ENCODE measurements around the gene C5orf46.
A peak's percentile ranks its signal among the peaks of the same experiment; 100 is the strongest.

The C5orf46 gene

GRCh38 chr5:147939431-147940114 lies 33.2 kb upstream of the C5orf46 start:
- H3K4me3 ChIP-seq (ENCODE audit: low read length): no peak overlapping the region
- H2AFZ ChIP-seq (ENCODE audit: low read depth, low read length): no peak overlapping the region

GRCh38 chr5:147935032-147935431 lies 28.7 kb upstream of the C5orf46 start:
- Histone ChIP-seq H3K27me3 (ENCODE audit: low read depth, low read length) (no peaks in the 10 kb centered on the region), H3K4me1 (ENCODE audit: low read length) (peaks cover 14% of the 10 kb centered on the region), H4K20me1 (ENCODE audit: insufficient read depth, low read length) (no peaks in the 10 kb centered on the region), H3K9ac (ENCODE audit: low read length) (no peak overlapping the region), H3K4me3 (ENCODE audit: low read length) (no peak overlapping the region), H3K36me3 (replicated peaks; ENCODE audit: low read depth, low read length) (no peaks in the 10 kb centered on the region), H3K4me2 (ENCODE audit: low read length) (no peak overlapping the region), H3K9me3 (ENCODE audit: insufficient read depth, low read length) (no peaks in the 10 kb centered on the region), H2AFZ (ENCODE audit: low read depth, low read length) (no peak overlapping the region), H3K27ac (ENCODE audit: low read length) (no peak overlapping the region), H3K79me2 (ENCODE audit: low read length) (no peaks in the 10 kb centered on the region)
- TF ChIP-seq, protein P1, sequence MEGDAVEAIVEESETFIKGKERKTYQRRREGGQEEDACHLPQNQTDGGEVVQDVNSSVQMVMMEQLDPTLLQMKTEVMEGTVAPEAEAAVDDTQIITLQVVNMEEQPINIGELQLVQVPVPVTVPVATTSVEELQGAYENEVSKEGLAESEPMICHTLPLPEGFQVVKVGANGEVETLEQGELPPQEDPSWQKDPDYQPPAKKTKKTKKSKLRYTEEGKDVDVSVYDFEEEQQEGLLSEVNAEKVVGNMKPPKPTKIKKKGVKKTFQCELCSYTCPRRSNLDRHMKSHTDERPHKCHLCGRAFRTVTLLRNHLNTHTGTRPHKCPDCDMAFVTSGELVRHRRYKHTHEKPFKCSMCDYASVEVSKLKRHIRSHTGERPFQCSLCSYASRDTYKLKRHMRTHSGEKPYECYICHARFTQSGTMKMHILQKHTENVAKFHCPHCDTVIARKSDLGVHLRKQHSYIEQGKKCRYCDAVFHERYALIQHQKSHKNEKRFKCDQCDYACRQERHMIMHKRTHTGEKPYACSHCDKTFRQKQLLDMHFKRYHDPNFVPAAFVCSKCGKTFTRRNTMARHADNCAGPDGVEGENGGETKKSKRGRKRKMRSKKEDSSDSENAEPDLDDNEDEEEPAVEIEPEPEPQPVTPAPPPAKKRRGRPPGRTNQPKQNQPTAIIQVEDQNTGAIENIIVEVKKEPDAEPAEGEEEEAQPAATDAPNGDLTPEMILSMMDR (IDR thresholded peaks at IDR 0.05; ENCODE audit: low read depth, low read length): peak; percentile 67
- no peak for TF ChIP-seq EZH2phosphoT487 (IDR thresholded peaks at IDR 0.05; ENCODE audit: low read depth)

More at GRCh38 chr5:147939431-147940114, 33.2 kb upstream of the C5orf46 start:
- H3K9me3 ChIP-seq (ENCODE audit: insufficient read depth, low read length): no peaks in the 10 kb centered on the region
- no peaks in the 10 kb centered on the region for H3K36me3 ChIP-seq (replicated peaks; ENCODE audit: low read depth, low read length)
- no peaks in the 10 kb centered on the region for H3K79me2 ChIP-seq (ENCODE audit: low read length)
- no peak overlapping the region for H3K27ac ChIP-seq (ENCODE audit: low read length)
- TF ChIP-seq, protein P1 (IDR thresholded peaks at IDR 0.05; ENCODE audit: low read depth, low read length): no peak
- no peak for TF ChIP-seq EZH2phosphoT487 (IDR thresholded peaks at IDR 0.05; ENCODE audit: low read depth)
- no peaks in the 10 kb centered on the region for H3K27me3 ChIP-seq (ENCODE audit: low read depth, low read length)
- H3K4me2 ChIP-seq (ENCODE audit: low read length): no peak overlapping the region
- no peak overlapping the region for H3K9ac ChIP-seq (ENCODE audit: low read length)
- H3K4me1 ChIP-seq (ENCODE audit: low read length): no peaks in the 10 kb centered on the region
- no peaks in the 10 kb centered on the region for H4K20me1 ChIP-seq (ENCODE audit: insufficient read depth, low read length)

GRCh38 chr5:147930769-147931168 lies 24.4 kb upstream of the C5orf46 start:
- Histone ChIP-seq H3K9me3 (ENCODE audit: insufficient read depth, low read length) (no peaks in the 10 kb centered on the region), H4K20me1 (ENCODE audit: insufficient read depth, low read length) (no peaks in the 10 kb centered on the region), H3K27ac (ENCODE audit: low read length) (peak overlapping the region; percentile 63), H3K79me2 (ENCODE audit: low read length) (no peaks in the 10 kb centered on the region), H2AFZ (ENCODE audit: low read depth, low read length) (peak overlapping the region; percentile 29; the same call in 1 of the 2 replicates), H3K4me2 (ENCODE audit: low read length) (peak overlapping the region; percentile 43), H3K36me3 (replicated peaks; ENCODE audit: low read depth, low read length) (no peaks in the 10 kb centered on the region), H3K4me3 (ENCODE audit: low read length) (0 out of 2 replicates have a peak overlapping the region, but pooled peaks have one; percentile 21), H3K27me3 (ENCODE audit: low read depth, low read length) (no peaks in the 10 kb centered on the region), H3K4me1 (ENCODE audit: low read length) (peaks cover 15% of the 10 kb centered on the region), H3K9ac (ENCODE audit: low read length) (no peak overlapping the region)
- TF ChIP-seq EZH2phosphoT487 (IDR thresholded peaks at IDR 0.05; ENCODE audit: low read depth): no peak
- TF ChIP-seq, protein P1 (IDR thresholded peaks at IDR 0.05; ENCODE audit: low read depth, low read length): no peak

DNA sequence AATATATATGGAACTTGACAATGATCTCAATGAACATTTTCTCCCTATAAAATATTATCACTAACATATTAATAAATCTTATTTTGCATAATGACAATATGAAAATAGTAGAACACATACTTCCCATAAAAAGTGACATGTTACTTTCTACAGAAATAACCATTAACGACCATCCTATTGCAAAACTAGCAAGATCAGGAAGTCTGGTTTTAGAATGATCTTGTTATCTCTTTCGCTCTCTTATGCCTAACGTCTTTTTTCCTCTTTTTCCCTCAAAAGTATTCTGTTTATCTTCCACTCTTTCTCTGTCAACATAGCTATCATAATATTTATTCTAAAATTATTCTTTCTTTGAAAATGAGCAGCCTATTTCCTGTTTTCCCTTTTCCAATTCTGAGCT lies 21.6 kb upstream of the C5orf46 start:
- H3K4me2 ChIP-seq (ENCODE audit: low read length): no peak overlapping the region
- H3K4me1 ChIP-seq (ENCODE audit: low read length): peaks cover 15% of the 10 kb centered on the region
- H3K27me3 ChIP-seq (ENCODE audit: low read depth, low read length): no peaks in the 10 kb centered on the region
- no peak overlapping the region for H2AFZ ChIP-seq (ENCODE audit: low read depth, low read length)
- no peaks in the 10 kb centered on the region for H3K36me3 ChIP-seq (replicated peaks; ENCODE audit: low read depth, low read length)
- H3K9me3 ChIP-seq (ENCODE audit: insufficient read depth, low read length): no peaks in the 10 kb centered on the region
- H4K20me1 ChIP-seq (ENCODE audit: insufficient read depth, low read length): no peaks in the 10 kb centered on the region
- H3K27ac ChIP-seq (ENCODE audit: low read length): no peak overlapping the region
- H3K9ac ChIP-seq (ENCODE audit: low read length): no peak overlapping the region
- TF ChIP-seq, protein P1 (IDR thresholded peaks at IDR 0.05; ENCODE audit: low read depth, low read length): no peak
- no peak for TF ChIP-seq EZH2phosphoT487 (IDR thresholded peaks at IDR 0.05; ENCODE audit: low read depth)
- H3K79me2 ChIP-seq (ENCODE audit: low read length): no peaks in the 10 kb centered on the region
- H3K4me3 ChIP-seq (ENCODE audit: low read length): no peak overlapping the region

Data from OCI-LY3 (cell line).